ENCODE results near the gene COLGALT1. TPM values are rescaled to one million over a fixed set of nuclear protein-coding genes. Genes with fewer than 3 reads are reported as not detected.
A peak's percentile ranks its signal among the peaks of the same experiment; 100 is the strongest.

COLGALT1 gene
- total RNA-seq, 2 donors from 2014 or later: 51.4 to 90.9 TPM

GRCh38 chr19:17522988-17523872 lies 32.2 kb upstream of the COLGALT1 start:
- Histone ChIP-seq H3K27ac (peak overlapping the region; percentile 21), H3K9ac (ENCODE audit: low read depth in 2 of 2, low read length in 2 of 2) (no peak overlapping the region), H3K36me3 (no peaks in the 10 kb centered on the region), H3K4me3 (no peak overlapping the region), H3K9me3 (no peaks in the 10 kb centered on the region), H3K4me1 (no peaks in the 10 kb centered on the region), H3K27me3 (no peaks in the 10 kb centered on the region)
- TF ChIP-seq CTCF (IDR thresholded peaks at IDR 0.05): no peak
- peak; percentile 56 for DNase-seq
- intact Hi-C loops (cut with DNase I): no loop called here

GRCh38 chr19:17524651-17525050 lies 30.8 kb upstream of the COLGALT1 start:
- H3K36me3 ChIP-seq: no peaks in the 10 kb centered on the region
- no peaks in the 10 kb centered on the region for H3K27me3 ChIP-seq
- no peaks in the 10 kb centered on the region for H3K9me3 ChIP-seq
- TF ChIP-seq CTCF (IDR thresholded peaks at IDR 0.05): no peak
- H3K4me1 ChIP-seq: no peaks in the 10 kb centered on the region
- H3K27ac ChIP-seq: no peak overlapping the region
- DNase-seq: no peak
- no peak overlapping the region for H3K4me3 ChIP-seq
- intact Hi-C loops (cut with DNase I): no loop called here
- no peak overlapping the region for H3K9ac ChIP-seq (ENCODE audit: low read depth in 2 of 2, low read length in 2 of 2)

- no peaks in the 10 kb centered on the region for H3K4me1 ChIP-seq
- intact Hi-C loops (cut with DNase I): no loop called here
- no peak overlapping the region for H3K4me3 ChIP-seq
- no peaks in the 10 kb centered on the region for H3K27me3 ChIP-seq
- H3K9ac ChIP-seq (ENCODE audit: low read depth in 2 of 2, low read length in 2 of 2): no peak overlapping the region
- H3K27ac ChIP-seq: no peak overlapping the region
- no peaks in the 10 kb centered on the region for H3K36me3 ChIP-seq
- DNase-seq: no peak
- no peaks in the 10 kb centered on the region for H3K9me3 ChIP-seq
- TF ChIP-seq CTCF (IDR thresholded peaks at IDR 0.05): no peak
These were observed 30.3 kb upstream of the COLGALT1 start for GRCh38 chr19:17525141-17525540.

- intact Hi-C loops (cut with DNase I): no loop called here
- Histone ChIP-seq H3K36me3 (no peaks in the 10 kb centered on the region), H3K9me3 (no peaks in the 10 kb centered on the region), H3K27me3 (no peaks in the 10 kb centered on the region), H3K4me1 (no peaks in the 10 kb centered on the region), H3K4me3 (no peak overlapping the region), H3K27ac (no peak overlapping the region), H3K9ac (ENCODE audit: low read depth in 2 of 2, low read length in 2 of 2) (no peak overlapping the region)
- no peak for DNase-seq
- no peak for TF ChIP-seq CTCF (IDR thresholded peaks at IDR 0.05)
These were observed 28.5 kb upstream of the COLGALT1 start for GRCh38 chr19:17526922-17527321.

GRCh38 chr19:17527326-17527725 lies 28.1 kb upstream of the COLGALT1 start:
- intact Hi-C loops (cut with DNase I): no loop called here
- Histone ChIP-seq H3K36me3 (no peaks in the 10 kb centered on the region), H3K27me3 (no peaks in the 10 kb centered on the region), H3K4me3 (no peak overlapping the region), H3K9ac (ENCODE audit: low read depth in 2 of 2, low read length in 2 of 2) (no peak overlapping the region), H3K9me3 (no peaks in the 10 kb centered on the region), H3K4me1 (no peaks in the 10 kb centered on the region), H3K27ac (no peak overlapping the region)
- DNase-seq: no peak
- TF ChIP-seq CTCF (IDR thresholded peaks at IDR 0.05): no peak

Data from colonic mucosa (tissue), 4 donors.